NCI-H345 treated with DMSO at 0.1 percent for 48 hours (cell line): ENCODE data around the gene SLC25A24.
"Not testable (repeated sequence)": the region's sequence is repeated elsewhere in the genome, so short reads cannot be mapped to it uniquely, and the experiment has no call there.

ENCODE experiments used
- DNase-seq: peaks from one replicate; lab custom pipeline; 2025; ENCODE audit not compliant: unreplicated experiment; lab: John Stamatoyannopoulos, UW

Gene SLC25A24

GRCh38 chr1:108140936-108141335, 59.2 kb downstream of the SLC25A24 start:
- DNase-seq = no peak

DNA sequence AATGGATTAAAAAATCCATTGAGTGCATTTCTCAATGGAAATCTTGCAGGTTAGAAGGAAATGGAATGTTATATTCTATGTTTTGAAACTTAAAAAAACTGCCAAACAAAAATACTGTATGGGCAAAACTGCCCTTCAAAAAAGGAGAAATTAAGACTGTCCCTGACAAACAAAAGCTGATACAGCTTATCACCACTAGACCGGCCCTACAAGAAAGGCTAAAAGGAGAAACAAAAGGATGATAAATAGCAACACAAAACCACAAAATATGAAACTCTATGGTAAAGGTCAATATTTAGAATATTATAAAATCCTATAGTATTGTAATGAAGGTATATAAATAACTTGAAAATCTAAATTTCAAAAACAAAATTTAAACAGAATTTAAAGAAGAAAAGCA, 60.0 kb downstream of the SLC25A24 start:
- no peak for DNase-seq

DNA sequence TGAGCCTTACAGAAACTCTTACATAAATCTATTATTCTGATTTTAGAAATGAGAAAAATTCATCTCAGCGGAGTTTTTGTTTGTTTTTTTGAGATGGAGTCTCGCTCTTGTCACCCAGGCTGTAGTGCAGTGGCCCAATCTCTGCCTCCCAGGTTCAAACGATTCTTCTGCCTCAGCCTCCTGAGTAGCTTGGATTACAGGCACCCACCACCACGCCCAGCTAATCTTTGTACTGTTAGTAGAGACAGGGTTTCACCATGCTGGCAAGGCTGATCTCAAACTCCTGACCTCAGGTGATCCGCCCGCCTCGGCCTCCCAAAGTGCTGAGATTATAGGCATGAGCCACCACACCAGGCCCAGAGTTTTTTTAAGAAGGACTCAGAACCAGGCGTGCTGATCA, 60.6 kb downstream of the SLC25A24 start:
- DNase-seq = not testable (repeated sequence)

- DNase-seq = not testable (repeated sequence)
Measured at GRCh38 chr1:108133148-108133547, 67.0 kb downstream of the SLC25A24 start.

- DNase-seq = not testable (repeated sequence)
Measured at GRCh38 chr1:108132367-108132766, 67.8 kb downstream of the SLC25A24 start.

- not testable (repeated sequence) for DNase-seq
Measured at GRCh38 chr1:108131281-108131680, 68.9 kb downstream of the SLC25A24 start.

DNA sequence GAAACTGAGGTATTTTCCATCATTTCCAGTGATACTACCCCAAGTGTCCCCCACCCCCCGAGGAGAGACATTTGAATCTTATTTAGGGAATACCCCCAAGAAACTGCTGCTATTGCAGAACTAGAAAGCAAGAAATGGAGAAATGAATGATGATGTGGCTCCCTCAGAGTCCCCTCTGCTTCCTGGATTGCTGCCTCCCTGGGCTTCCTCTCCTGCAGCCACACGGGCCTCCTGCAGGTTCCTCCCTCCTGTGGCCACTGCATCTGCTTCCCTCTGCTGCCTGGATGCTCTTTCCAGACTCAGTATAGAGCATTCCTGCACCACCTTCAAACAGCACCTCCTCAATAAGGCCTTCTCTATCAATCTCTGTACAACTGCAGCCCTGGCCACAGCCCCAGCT, 69.3 kb downstream of the SLC25A24 start:
- DNase-seq = no peak

GRCh38 chr1:108129999-108130398, 70.1 kb downstream of the SLC25A24 start:
- no peak for DNase-seq

GRCh38 chr1:108125312-108126138, 74.6 kb downstream of the SLC25A24 start:
- peak; percentile 60 for DNase-seq

- DNase-seq = no peak
Measured at GRCh38 chr1:108124622-108125311, 75.4 kb downstream of the SLC25A24 start.

GRCh38 chr1:108124023-108124422, 76.1 kb downstream of the SLC25A24 start:
- no peak for DNase-seq

DNA sequence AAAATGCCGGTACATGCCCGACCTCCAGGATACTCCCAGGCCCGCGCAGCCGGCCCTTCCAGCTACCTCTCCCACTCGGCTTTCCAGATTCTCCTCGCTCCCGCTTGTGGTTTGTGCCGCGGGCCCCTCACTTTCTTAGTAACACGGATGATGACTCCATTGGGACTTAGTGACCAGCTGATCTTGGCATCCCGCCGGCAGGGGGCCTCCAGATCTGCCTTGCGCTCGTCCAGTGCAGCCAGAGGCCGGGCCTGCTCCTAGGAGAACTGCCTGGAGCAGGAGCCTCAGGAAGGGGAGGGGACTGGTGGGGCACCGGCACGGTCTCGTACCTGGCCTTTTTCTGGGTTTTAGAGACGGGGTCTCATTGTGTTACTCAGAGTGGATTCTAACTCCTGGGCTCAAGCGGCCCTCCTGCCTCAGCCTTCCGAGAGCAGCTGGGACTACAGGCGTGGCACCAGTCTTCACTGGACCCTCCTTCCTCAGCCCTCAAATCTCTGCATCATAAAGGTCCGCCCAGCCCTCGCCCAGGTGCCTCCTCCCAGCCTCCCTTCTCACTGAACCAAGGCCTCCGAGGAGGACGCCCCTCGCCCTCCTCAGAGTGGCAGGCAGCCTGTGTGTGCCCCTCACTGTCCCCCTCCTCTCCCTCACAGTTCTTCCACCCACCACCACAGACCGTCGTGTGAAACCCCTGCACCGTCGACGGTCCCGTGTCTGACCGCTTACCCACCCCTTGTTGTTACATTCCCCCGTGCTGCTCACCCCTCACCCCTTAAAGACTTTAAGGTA, 78.6 kb downstream of the SLC25A24 start:
- DNase-seq = no peak

DNA sequence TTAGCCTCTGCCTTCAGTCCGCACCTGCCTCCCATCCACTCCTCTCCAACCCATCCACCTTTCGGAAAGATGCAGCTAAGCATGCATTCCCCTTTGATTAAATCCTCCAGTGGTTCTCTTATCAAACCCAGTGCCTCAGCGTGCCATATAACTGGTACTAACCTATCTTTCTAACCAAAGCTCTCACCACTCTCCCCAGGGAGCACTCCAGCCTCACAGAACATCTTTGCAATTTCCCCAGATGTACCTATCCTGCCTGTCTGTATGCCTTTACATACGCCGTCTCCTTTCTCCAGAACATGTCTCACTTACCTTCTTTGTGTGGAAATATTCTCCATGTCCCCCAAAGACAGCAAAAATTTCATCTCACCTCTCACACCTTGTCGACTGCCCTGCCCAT, 80.0 kb downstream of the SLC25A24 start:
- no peak for DNase-seq

DNA sequence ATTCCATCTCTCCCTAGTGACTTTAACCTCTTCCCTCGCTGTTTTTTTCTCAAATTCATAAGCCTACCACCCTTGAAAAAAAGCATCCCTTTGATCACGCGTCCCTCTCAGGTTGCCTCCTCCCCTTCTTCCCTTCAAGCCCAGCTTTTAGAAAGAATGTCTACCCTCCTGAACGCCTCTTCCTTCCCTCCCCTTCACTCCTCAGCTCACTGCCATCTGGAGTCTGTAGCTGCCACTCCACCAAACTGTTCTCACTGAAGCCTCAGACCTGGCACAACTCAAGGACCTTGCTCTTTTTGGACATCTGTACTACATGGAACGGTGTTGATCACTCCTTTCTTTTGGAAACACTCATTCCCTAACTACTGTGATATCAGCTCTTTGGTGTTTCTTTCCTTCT, 80.6 kb downstream of the SLC25A24 start:
- no peak for DNase-seq

DNA sequence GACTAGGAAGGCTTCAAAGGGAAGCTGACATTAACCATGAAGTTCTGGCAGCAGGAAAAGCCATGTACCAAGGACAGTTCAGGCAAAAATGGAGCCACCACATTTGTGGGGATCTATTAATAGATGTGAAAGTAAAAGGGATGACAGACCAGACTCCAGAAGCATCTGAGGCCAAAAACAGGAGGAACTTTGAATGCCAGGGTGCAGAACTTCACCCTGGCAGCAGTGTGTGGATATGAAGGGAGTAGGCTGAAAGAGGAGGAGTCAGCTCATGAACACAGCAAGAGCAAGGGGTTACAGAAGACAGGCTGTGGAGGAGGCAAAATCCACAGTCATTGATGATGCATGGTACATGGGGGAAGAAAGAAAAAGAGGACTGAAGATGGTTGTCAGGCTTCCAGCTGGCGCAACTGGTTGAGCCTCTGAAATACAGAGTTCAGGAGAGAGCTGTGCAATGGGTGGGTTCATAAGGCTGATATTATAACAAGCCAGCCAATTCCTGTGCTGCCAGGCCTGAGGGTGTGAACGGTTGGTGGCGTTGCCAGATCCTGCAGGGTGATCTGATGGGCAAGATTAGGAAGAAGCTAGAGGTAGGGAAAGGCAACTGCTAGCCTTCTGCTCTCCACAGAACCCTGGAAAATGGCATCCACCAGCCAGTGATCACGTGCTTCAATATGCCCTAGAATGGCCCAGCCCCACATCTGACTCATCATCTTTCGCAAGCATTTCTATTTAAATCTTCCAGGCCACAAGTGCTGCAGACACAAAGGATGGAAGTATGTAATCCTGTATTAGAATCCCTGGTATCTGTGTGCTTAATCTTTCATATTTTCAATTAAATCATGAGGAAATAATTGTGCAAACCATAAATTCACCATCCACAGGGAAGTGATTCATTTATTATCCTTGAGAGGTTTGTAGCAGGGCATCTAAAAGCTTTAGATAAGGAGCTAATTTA, 81.9 kb downstream of the SLC25A24 start:
- DNase-seq = no peak

- DNase-seq = no peak
Measured at GRCh38 chr1:108117237-108117636, 82.9 kb downstream of the SLC25A24 start.

- DNase-seq = no peak
Measured at GRCh38 chr1:108114033-108114599, 86.0 kb downstream of the SLC25A24 start.

DNA sequence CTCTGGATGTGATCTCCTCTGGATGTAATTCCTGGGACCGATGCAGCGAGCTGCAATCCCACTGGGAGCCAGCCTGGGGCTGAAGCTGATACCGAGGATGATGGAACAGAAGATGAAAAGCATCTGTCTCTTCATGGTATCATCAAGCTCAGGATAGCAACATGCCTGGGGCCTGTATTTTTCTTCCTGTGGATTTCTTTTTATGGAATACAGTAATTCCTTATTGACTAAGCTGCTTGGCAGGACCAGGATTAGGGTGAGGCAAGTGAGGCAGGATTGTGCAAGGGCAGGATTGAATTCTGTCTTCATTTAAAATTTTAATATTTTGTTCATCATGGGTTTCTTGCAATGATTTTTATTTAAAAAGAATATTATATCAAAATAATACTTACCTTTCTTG, 86.6 kb downstream of the SLC25A24 start:
- no peak for DNase-seq

DNA sequence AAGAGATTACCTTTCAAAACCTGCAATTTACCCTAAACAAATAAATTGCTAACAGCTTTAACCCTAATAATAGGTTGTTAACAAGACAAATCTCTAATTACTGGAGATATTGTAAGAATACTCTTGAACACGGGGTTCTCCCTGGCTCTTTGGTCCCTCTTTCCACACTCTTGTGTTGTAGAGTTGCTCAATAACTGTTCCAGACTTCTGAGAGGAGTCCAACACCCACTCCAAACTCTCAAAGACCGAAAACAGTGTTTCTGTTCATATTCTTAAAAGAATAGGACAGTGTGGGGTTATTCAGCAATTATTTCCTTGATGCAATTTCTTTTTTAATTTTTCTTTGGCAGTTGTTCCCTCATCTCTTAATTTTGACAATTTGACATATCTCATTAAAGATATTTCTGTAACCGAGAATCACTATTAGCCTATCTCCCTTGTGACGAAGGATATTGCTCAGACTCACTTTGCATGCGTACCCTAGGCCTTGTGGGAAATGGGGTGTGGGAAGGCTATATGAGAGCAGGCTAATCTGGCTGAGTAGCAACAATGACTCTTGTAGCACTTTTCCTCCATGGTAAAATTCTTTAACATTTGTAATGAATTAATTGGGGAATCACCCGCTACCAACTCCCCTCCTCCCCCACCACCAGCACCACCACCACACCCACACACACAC, 90.7 kb downstream of the SLC25A24 start:
- no peak for DNase-seq

DNA sequence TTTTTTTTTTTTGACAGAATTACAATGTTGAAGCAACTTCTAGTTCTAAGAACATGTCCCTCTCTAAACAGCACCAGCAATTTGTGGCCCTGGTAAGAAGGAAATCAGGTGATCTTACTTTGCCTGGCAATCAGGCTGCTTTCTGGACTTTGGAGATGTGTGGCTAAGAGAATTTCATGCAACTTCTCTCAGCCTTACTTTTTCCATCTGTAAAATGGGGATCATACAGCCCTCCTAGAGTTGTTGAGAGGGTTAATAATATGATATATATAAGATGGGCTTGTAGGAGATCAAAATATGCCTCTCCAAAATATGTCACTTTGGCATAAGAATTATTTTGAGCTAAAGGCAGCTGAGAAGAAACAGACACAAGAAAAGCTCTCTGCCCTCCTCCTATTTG, 92.0 kb downstream of the SLC25A24 start:
- no peak for DNase-seq
